BLaER1 (cell line): ENCODE data around the gene SDHAF2.
"Not testable (repeated sequence)": the region's sequence is repeated elsewhere in the genome, so short reads cannot be mapped to it uniquely, and the experiment has no call there.

ENCODE experiments used
- H3K27ac ChIP-seq: shearing (Covaris generic); formaldehyde crosslinking; 2 replicates; pipeline ENCODE4 v1.8.1; 2022
- H3K27me3 ChIP-seq: shearing (Covaris generic); formaldehyde crosslinking; 2 replicates; pipeline ENCODE4 v1.8.1; 2022
- H3K36me3 ChIP-seq: shearing (Covaris generic); formaldehyde crosslinking; 2 replicates; pipeline ENCODE4 v1.8.1; 2022
- H3K4me1 ChIP-seq: shearing (Covaris generic); formaldehyde crosslinking; 2 replicates; pipeline ENCODE4 v1.8.1; 2022
- H3K4me2 ChIP-seq: shearing (Covaris generic); formaldehyde crosslinking; 2 replicates; pipeline ENCODE4 v1.8.1; 2022
- H3K4me3 ChIP-seq: shearing (Covaris generic); formaldehyde crosslinking; 2 replicates; pipeline ENCODE4 v1.8.1; 2022
- H3K9ac ChIP-seq: shearing (Covaris generic); formaldehyde crosslinking; 2 replicates; pipeline ENCODE4 v1.8.1; 2022
- H3K9me3 ChIP-seq: shearing (Covaris generic); formaldehyde crosslinking; 2 replicates; pipeline ENCODE4 v1.8.1; 2022
- H4K20me1 ChIP-seq: shearing (Covaris generic); formaldehyde crosslinking; 2 replicates; pipeline ENCODE4 v1.8.1; 2022
- Cebpa-rat ChIP-seq: shearing (Covaris generic); IDR thresholded peaks from 2 replicates; pipeline ENCODE4 v1.8.1; 2022

SDHAF2 gene

DNA sequence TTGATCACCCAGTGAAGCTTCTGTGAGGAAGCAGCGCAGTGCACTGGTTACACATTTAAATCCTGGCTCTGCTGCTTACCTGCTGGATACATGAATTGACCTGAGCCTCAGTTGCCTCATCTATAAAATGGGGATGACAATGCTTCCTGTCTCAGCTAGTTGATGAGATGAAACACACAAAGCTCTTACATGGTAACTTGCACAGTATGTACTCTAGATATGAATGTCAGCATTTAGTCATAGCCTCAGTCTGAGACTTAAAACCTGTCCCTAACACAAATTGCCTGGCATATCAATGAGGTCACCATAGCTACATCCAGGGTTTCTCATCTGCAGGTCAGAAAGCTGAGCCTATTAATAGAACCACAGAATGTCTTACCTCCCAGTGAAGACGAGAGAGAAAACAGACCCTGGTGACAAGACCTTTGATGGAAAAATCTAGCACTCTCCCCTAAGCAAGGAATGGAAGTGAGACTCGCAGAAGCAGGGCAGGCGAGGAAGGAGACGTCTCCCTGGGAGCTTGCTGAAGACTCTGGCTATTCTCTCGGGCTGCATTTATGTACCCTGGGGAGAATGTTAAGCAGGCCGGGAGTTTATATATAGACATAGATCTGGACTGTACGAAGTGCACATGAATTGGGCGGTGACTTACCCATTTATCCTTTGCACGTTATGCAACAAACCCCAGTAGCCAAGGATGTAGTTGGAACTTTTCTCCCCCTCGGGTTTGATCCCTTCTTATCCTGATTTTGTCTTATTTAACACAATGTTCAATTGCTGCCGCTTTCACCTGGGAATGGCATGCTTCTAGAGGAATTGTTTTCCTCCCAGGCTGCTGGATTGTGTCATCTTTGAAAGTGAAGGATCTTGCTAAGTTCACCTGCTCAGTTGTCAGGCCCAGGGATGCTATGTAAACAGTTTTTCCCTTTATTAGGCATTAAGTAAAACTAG, 18.0 kb downstream of the SDHAF2 start:
- Histone ChIP-seq H3K9me3 (peaks cover 7% of the 10 kb centered on the region; the same call in 1 of the 2 replicates), H3K4me1 (peaks cover 4% of the 10 kb centered on the region; the same call in 1 of the 2 replicates), H3K4me3 (no peak overlapping the region), H3K27me3 (no peaks in the 10 kb centered on the region), H4K20me1 (peaks cover 86% of the 10 kb centered on the region), H3K36me3 (peaks cover 99% of the 10 kb centered on the region), H3K27ac (no peak overlapping the region), H3K9ac (no peak overlapping the region), H3K4me2 (no peak overlapping the region)
- TF ChIP-seq Cebpa-rat: no peak

DNA sequence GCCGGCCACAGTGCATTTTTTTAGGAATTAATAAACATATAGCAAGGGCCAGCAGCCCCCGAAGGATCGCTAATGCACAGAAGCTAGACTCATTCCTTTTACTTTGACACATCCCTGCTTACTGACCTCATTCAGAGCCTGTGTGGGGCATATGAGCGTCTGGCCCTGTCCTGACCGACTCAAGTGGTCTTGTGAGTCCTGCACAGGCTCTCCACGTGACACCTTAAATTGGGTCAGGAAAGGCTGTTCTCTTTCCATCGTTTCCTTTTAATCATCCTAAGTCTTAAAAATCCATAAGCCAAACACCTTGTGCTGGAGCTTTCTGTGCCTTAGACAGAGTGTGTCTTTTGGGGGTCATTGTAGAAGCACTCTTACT, 18.6 kb downstream of the SDHAF2 start:
- no peak for TF ChIP-seq Cebpa-rat
- Histone ChIP-seq H3K9me3 (0 out of 2 replicates have a peak, but pooled peaks cover under 1% of the 10 kb centered on the region), H3K4me2 (no peak overlapping the region), H3K27me3 (no peaks in the 10 kb centered on the region), H4K20me1 (peaks cover 86% of the 10 kb centered on the region), H3K36me3 (peaks cover 99% of the 10 kb centered on the region), H3K27ac (no peak overlapping the region), H3K4me1 (peaks cover 4% of the 10 kb centered on the region; the same call in 1 of the 2 replicates), H3K9ac (no peak overlapping the region), H3K4me3 (no peak overlapping the region)

DNA sequence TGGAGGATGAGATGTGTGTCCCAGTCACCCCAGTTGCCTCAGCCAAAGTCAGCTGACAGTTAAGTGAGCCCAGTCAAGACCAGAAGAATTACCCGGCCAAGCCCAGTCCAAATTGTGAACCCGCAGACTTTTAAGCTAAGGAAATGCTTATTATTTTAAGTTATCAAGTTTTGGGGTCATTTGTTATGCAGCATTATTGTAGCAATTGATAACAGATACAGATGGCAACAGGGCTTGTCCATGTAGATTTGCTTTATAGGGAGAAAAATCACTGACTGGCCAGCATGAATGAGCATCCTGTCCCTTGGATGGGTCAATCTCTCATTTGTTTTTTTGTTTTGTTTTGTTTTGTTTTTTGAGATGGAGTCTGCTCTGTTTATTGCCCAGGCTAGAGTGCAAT, 22.9 kb downstream of the SDHAF2 start:
- peaks cover 98% of the 10 kb centered on the region for H3K36me3 ChIP-seq
- peaks cover 80% of the 10 kb centered on the region for H4K20me1 ChIP-seq
- no peak overlapping the region for H3K27ac ChIP-seq
- H3K4me3 ChIP-seq: no peak overlapping the region
- no peak overlapping the region for H3K9ac ChIP-seq
- no peaks in the 10 kb centered on the region for H3K9me3 ChIP-seq
- TF ChIP-seq Cebpa-rat: no peak
- peaks cover 7% of the 10 kb centered on the region; the same call in 1 of the 2 replicates for H3K4me1 ChIP-seq
- H3K4me2 ChIP-seq: no peak overlapping the region
- H3K27me3 ChIP-seq: no peaks in the 10 kb centered on the region

DNA sequence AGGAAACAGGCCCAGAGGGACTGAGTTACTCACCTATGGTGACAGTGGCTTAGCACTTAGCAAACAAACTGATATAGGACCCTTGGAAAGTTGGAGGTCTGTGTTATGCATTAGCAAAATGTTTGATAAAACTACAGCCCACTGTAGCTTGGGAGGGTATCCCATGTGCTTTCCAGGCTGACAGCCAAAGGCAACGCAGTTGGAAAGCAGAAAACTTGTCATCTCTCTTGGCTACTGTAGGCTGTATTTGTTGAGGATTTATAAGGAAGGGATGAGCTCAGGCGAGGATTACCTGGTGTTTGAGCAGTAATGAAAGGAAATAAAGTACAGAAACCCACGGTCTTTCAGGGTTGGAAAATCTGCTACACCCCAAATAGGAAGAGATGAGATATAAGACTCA, 23.8 kb downstream of the SDHAF2 start:
- Histone ChIP-seq H3K27me3 (no peaks in the 10 kb centered on the region), H3K4me3 (no peak overlapping the region), H3K9me3 (no peaks in the 10 kb centered on the region), H3K4me1 (peaks cover 7% of the 10 kb centered on the region; the same call in 1 of the 2 replicates), H3K36me3 (peaks cover 91% of the 10 kb centered on the region), H3K4me2 (no peak overlapping the region), H3K9ac (no peak overlapping the region), H3K27ac (no peak overlapping the region), H4K20me1 (peaks cover 73% of the 10 kb centered on the region)
- no peak for TF ChIP-seq Cebpa-rat

DNA sequence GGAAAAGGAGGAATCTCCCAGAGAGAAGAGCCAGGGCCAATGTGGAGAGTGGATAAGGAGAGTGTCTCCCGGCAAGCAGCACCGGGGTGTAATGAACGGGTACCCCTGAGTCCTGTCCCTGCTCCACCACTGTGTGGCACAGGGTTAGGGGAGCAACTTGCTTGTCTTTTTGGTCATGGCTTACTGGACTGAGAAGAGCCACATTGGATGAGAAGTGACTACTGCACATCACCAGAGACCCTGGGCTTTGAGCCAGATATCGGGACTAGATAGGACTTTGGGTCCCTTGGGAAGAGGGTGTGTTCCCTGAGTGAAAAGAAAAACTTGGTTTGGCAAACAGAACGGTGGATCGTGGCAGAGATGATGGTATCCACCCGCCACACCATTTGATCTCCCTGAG, 24.6 kb downstream of the SDHAF2 start:
- no peak overlapping the region for H3K9ac ChIP-seq

GRCh38 chr11:61460474-61460881, 30.6 kb downstream of the SDHAF2 start:
- no peaks in the 10 kb centered on the region for H3K27me3 ChIP-seq
- peaks cover 49% of the 10 kb centered on the region for H4K20me1 ChIP-seq
- peaks cover 69% of the 10 kb centered on the region for H3K36me3 ChIP-seq
- no peak overlapping the region for H3K9ac ChIP-seq
- H3K4me3 ChIP-seq: no peak overlapping the region
- H3K4me1 ChIP-seq: no peaks in the 10 kb centered on the region
- peaks cover 13% of the 10 kb centered on the region for H3K9me3 ChIP-seq
- no peak for TF ChIP-seq Cebpa-rat
- no peak overlapping the region for H3K4me2 ChIP-seq
- no peak overlapping the region for H3K27ac ChIP-seq

More for the DNA sequence above, 24.6 kb downstream of the SDHAF2 start:
- Histone ChIP-seq H3K27ac (no peak overlapping the region), H3K9me3 (no peaks in the 10 kb centered on the region), H3K4me2 (no peak overlapping the region), H3K27me3 (no peaks in the 10 kb centered on the region), H3K36me3 (peaks cover 90% of the 10 kb centered on the region), H3K4me1 (peaks cover 7% of the 10 kb centered on the region; the same call in 1 of the 2 replicates), H3K4me3 (no peak overlapping the region), H4K20me1 (peaks cover 72% of the 10 kb centered on the region)
- no peak for TF ChIP-seq Cebpa-rat

DNA sequence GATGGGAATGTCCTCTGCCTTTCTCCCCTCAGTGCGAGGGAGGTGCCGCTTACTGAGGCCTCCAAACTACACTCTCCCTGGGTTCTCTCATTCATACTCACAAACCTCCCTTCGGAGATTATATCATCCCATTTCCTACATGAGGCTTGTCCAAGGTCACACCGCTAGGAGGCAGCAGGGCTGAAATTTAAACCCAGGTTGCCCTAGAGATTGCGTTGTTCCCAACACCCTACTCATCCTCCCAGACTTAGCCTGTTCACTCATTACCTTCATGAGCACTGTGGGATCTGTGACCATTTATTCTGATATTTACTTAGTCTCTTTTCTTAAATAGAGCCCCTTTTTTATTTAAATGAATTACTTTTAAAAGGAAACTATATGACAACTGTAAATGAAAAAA, 31.1 kb downstream of the SDHAF2 start:
- H3K4me1 ChIP-seq: no peaks in the 10 kb centered on the region
- no peak overlapping the region for H3K27ac ChIP-seq
- TF ChIP-seq Cebpa-rat: no peak
- H3K36me3 ChIP-seq: peaks cover 68% of the 10 kb centered on the region
- H3K4me2 ChIP-seq: no peak overlapping the region
- H3K9me3 ChIP-seq: peaks cover 13% of the 10 kb centered on the region
- H3K4me3 ChIP-seq: no peak overlapping the region
- H3K9ac ChIP-seq: no peak overlapping the region
- peaks cover 46% of the 10 kb centered on the region for H4K20me1 ChIP-seq
- no peaks in the 10 kb centered on the region for H3K27me3 ChIP-seq

GRCh38 chr11:61467602-61468001, 37.7 kb downstream of the SDHAF2 start:
- Histone ChIP-seq H3K36me3 (peaks cover 70% of the 10 kb centered on the region), H4K20me1 (peaks cover 31% of the 10 kb centered on the region; the same call in 1 of the 2 replicates)
- not testable (repeated sequence) for H3K9ac ChIP-seq, H3K4me1 ChIP-seq, H3K27ac ChIP-seq, H3K9me3 ChIP-seq, H3K4me2 ChIP-seq, H3K4me3 ChIP-seq, H3K27me3 ChIP-seq

GRCh38 chr11:61468002-61468401, 38.1 kb downstream of the SDHAF2 start:
- no peak overlapping the region for H3K27ac ChIP-seq
- H3K4me1 ChIP-seq: no peaks in the 10 kb centered on the region
- no peak overlapping the region for H3K4me3 ChIP-seq
- no peaks in the 10 kb centered on the region for H3K27me3 ChIP-seq
- H3K9me3 ChIP-seq: peaks cover 6% of the 10 kb centered on the region
- TF ChIP-seq Cebpa-rat: no peak
- peaks cover 68% of the 10 kb centered on the region for H3K36me3 ChIP-seq
- H4K20me1 ChIP-seq: peaks cover 31% of the 10 kb centered on the region; the same call in 1 of the 2 replicates
- no peak overlapping the region for H3K4me2 ChIP-seq
- no peak overlapping the region for H3K9ac ChIP-seq

- H3K36me3 ChIP-seq: peaks cover 57% of the 10 kb centered on the region
- H3K4me1 ChIP-seq: no peaks in the 10 kb centered on the region
- H3K9ac ChIP-seq: no peak overlapping the region
- no peak overlapping the region for H3K4me2 ChIP-seq
- no peak overlapping the region for H3K27ac ChIP-seq
- no peak for TF ChIP-seq Cebpa-rat
- H3K9me3 ChIP-seq: no peaks in the 10 kb centered on the region
- H3K27me3 ChIP-seq: no peaks in the 10 kb centered on the region
- no peak overlapping the region for H3K4me3 ChIP-seq
- peaks cover 25% of the 10 kb centered on the region; the same call in 1 of the 2 replicates for H4K20me1 ChIP-seq
These were observed 42.4 kb downstream of the SDHAF2 start for GRCh38 chr11:61472282-61472681.
